Measurements from ENCODE around the gene TUBA4B. TPM values are rescaled to one million over a fixed set of nuclear protein-coding genes. Genes with fewer than 3 reads are reported as not detected.

TUBA4B gene
- total RNA-seq, 1 donor from 2014 or later, result not detected

DNA sequence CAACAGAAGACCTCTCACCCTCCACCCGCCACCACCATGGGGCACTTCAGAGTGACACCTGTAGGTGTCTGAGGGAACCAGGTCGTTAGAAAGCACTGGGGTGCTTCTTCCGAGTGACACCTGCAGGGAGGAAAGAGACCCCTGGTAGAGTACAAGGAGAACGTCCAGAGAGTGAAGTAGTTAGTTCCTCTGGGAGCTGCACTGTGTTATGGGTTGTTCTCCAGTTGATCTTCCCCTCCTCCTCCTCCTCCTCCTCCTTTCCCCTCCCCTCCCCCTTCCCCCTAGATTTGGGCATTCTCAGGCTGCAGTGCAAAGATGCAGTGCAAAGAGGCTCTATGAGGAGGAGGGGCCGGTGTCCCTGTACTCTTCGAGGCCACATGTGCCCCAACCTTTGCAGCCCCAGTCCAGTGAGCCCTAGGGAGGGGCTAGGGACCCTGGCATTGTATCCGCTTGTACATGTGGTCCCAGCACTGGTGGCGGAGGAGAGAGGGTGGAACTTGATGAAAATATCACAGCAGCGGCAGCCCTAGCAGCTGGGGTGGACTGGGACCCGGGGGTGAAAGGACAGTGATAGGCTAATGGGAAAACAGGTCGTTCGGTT, 27.0 kb downstream of the TUBA4B start:
- Mint-ChIP-seq H3K27ac (peak overlapping the region; percentile 98), H3K9me3 (ENCODE audit: low read depth) (no peaks in the 10 kb centered on the region), H3K4me1 (ENCODE audit: low read depth) (peaks cover 18% of the 10 kb centered on the region), H3K27me3 (no peaks in the 10 kb centered on the region), H3K36me3 (ENCODE audit: insufficient read depth) (peaks cover 4% of the 10 kb centered on the region), H3K4me3 (ENCODE audit: low read depth) (peak overlapping the region; percentile 84)
- TF ChIP-seq, protein P1, sequence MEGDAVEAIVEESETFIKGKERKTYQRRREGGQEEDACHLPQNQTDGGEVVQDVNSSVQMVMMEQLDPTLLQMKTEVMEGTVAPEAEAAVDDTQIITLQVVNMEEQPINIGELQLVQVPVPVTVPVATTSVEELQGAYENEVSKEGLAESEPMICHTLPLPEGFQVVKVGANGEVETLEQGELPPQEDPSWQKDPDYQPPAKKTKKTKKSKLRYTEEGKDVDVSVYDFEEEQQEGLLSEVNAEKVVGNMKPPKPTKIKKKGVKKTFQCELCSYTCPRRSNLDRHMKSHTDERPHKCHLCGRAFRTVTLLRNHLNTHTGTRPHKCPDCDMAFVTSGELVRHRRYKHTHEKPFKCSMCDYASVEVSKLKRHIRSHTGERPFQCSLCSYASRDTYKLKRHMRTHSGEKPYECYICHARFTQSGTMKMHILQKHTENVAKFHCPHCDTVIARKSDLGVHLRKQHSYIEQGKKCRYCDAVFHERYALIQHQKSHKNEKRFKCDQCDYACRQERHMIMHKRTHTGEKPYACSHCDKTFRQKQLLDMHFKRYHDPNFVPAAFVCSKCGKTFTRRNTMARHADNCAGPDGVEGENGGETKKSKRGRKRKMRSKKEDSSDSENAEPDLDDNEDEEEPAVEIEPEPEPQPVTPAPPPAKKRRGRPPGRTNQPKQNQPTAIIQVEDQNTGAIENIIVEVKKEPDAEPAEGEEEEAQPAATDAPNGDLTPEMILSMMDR (IDR thresholded peaks at IDR 0.05; ENCODE audit: unreplicated experiment), result peak; percentile 16
- DNase-seq (ENCODE audit: low spot score, unreplicated experiment), result no peak

DNA sequence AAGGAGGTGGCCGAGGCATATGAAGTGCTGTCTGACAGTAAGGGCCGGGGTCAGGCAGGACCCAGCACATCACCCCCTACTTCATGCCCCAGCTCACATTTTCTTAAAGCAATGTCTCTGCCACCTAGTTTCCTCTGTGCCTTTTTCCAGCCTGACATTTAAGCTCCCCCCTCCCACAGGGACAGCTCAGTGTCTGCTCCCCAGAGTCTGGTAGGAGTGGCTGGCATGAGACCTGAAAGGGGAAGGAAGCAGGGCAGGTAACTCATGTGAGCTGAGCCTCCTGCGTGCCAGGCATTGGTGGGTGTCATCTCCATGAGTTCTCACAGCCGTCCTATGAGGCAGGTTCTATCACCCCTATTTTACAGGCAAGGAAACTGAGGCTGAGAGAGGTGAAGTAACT, 27.6 kb downstream of the TUBA4B start:
- H3K27me3 Mint-ChIP-seq, result no peaks in the 10 kb centered on the region
- H3K9me3 Mint-ChIP-seq (ENCODE audit: low read depth), result no peaks in the 10 kb centered on the region
- DNase-seq (ENCODE audit: low spot score, unreplicated experiment), result no peak
- H3K27ac Mint-ChIP-seq, result no peak overlapping the region
- peaks cover 18% of the 10 kb centered on the region for H3K4me1 Mint-ChIP-seq (ENCODE audit: low read depth)
- H3K36me3 Mint-ChIP-seq (ENCODE audit: insufficient read depth), result peaks cover 5% of the 10 kb centered on the region
- peak overlapping the region; percentile 84 for H3K4me3 Mint-ChIP-seq (ENCODE audit: low read depth)
- TF ChIP-seq, protein P1 (IDR thresholded peaks at IDR 0.05; ENCODE audit: unreplicated experiment), result no peak

DNA sequence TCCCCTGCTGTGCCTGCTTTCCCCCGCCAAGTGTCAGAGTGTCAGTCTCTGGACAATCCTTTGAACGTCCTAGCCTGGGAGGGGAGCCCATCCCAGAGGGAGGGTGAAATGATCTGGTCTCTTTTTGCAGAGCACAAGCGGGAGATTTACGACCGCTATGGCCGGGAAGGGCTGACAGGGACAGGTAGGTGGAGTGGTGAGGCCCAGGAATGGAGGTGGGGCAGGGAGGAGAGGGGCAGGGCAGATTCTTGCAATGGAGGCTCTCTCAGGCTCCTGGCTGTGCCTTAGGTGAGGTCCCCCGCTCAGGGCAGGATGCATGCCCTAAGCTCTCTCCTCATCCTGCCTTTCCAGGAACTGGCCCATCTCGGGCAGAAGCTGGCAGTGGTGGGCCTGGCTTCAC, 28.5 kb downstream of the TUBA4B start:
- no peaks in the 10 kb centered on the region for H3K9me3 Mint-ChIP-seq (ENCODE audit: low read depth)
- no peak overlapping the region for H3K4me3 Mint-ChIP-seq (ENCODE audit: low read depth)
- no peak for DNase-seq (ENCODE audit: low spot score, unreplicated experiment)
- no peaks in the 10 kb centered on the region for H3K27me3 Mint-ChIP-seq
- H3K36me3 Mint-ChIP-seq (ENCODE audit: insufficient read depth), result peaks cover 5% of the 10 kb centered on the region
- H3K27ac Mint-ChIP-seq, result no peak overlapping the region
- TF ChIP-seq, protein P1 (IDR thresholded peaks at IDR 0.05; ENCODE audit: unreplicated experiment), result no peak
- peaks cover 18% of the 10 kb centered on the region for H3K4me1 Mint-ChIP-seq (ENCODE audit: low read depth)

DNA sequence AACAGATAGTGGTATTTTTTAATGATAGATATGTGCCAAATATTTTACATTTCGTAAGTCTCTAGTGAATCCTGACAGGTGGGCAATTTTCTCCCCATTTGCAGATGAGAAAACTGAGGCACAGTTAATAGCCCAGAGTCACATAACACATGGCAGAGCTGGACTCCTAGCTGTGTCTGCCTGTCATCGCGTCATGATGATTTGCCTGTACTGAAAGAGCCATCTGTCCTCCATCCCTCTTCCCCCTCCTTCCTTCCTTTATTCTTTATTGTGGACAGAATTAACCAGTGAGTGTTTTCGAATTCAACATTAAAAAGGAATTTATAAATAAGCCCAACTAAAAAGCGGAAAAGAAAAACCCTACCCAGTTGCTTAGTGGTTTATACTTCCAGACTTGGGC, 29.3 kb downstream of the TUBA4B start:
- H3K27ac Mint-ChIP-seq, result no peak overlapping the region
- peaks cover 18% of the 10 kb centered on the region for H3K4me1 Mint-ChIP-seq (ENCODE audit: low read depth)
- H3K36me3 Mint-ChIP-seq (ENCODE audit: insufficient read depth), result peaks cover 5% of the 10 kb centered on the region
- TF ChIP-seq, protein P1 (IDR thresholded peaks at IDR 0.05; ENCODE audit: unreplicated experiment), result no peak
- no peaks in the 10 kb centered on the region for H3K27me3 Mint-ChIP-seq
- no peaks in the 10 kb centered on the region for H3K9me3 Mint-ChIP-seq (ENCODE audit: low read depth)
- DNase-seq (ENCODE audit: low spot score, unreplicated experiment), result no peak
- no peak overlapping the region for H3K4me3 Mint-ChIP-seq (ENCODE audit: low read depth)

DNA sequence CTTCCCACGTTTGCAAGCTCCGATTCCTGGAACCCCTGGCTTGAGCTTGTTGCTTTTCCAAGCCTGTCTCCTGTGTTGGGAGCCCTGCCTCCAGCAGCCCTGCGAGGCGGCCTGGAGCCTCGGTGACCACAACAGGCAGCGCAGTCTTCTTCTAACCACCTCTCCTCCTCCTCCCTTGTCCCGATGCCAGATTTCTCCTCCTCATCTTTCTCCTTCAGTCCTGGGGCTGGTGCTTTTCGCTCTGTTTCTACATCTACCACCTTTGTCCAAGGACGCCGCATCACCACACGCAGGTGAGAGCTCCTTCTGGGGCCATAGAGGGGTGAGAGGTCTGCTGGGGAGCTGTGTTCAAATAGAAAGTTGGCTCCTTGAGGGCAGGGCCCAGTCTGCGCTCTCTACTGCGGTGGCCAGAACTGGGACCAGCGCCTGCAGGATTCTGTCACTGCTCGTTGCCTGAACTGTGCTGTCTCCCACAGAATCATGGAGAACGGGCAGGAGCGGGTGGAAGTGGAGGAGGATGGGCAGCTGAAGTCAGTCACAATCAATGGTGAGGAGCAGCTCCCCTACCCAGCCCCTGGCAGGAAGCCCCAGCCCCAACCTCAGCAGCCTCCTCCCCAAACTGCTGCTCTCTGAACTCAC, 30.0 kb downstream of the TUBA4B start:
- TF ChIP-seq, protein P1 (IDR thresholded peaks at IDR 0.05; ENCODE audit: unreplicated experiment), result no peak
- peaks cover 14% of the 10 kb centered on the region for H3K4me1 Mint-ChIP-seq (ENCODE audit: low read depth)
- DNase-seq (ENCODE audit: low spot score, unreplicated experiment), result no peak
- H3K27ac Mint-ChIP-seq, result no peak overlapping the region
- peaks cover 5% of the 10 kb centered on the region for H3K36me3 Mint-ChIP-seq (ENCODE audit: insufficient read depth)
- H3K9me3 Mint-ChIP-seq (ENCODE audit: low read depth), result no peaks in the 10 kb centered on the region
- H3K4me3 Mint-ChIP-seq (ENCODE audit: low read depth), result no peak overlapping the region
- no peaks in the 10 kb centered on the region for H3K27me3 Mint-ChIP-seq

Measured in progenitor cell of endocrine pancreas (in vitro differentiated cells).